Mesenteric fat pad (tissue), 1 donor: Measurements from ENCODE around the gene MRPL34. TPM values are rescaled to one million over a fixed set of nuclear protein-coding genes. Genes with fewer than 3 reads are reported as not detected.

Experiments used
- DNase-seq: peaks from one replicate; pipeline ENCODE4 v3.0.0-alpha.2; 2020; ENCODE audit warnings: low spot score
- total RNA-seq: library from RNA; stranded (reverse); fragmentation: NEBNext Ultra II Directional; extraction: Animal tissue kit (Norgen Biotek cat#: 25700); gene quantifications from one replicate; pipeline ENCODE4 v1.2.1, GENCODE V29; 2021
- donor health status: DM: yes; HTN: yes; CAD: no.

The MRPL34 gene
- total RNA-seq, 1 donor from 2014 or later = 99.2 TPM

GRCh38 chr19:17309198-17309964 is 3.7 kb downstream of the MRPL34 start, which contains the start of gene DDA1:
DDA1 (plus strand) TSS chr19:17309563; CDS start chr19:17309655, 92 bp downstream.
- DNase-seq = peak; percentile 98

DNA sequence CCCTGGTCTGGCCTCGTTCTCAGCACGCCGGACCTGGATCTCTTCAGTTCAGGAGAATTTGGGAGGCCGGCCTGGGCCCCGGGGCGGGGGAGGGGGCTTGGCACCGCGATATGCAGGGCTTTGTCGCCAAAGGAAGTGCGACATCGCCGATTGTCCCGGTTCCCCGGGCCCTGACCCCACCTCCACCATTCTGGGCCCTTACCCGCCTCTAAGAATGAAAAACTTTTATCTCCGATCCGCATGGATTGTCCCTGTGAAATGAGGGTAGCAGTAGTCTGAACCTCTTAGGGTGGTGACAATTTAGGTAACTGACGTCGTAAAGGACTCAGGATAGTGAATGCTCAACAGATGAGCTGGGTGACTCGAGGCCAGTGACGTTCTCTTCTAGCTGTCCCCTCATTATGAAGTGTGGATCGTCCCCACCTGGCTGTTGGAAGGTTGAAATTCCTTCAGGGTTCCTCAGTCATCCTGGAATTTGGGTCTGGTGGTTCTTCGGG is 4.3 kb downstream of the MRPL34 start:
- DNase-seq = no peak

DNA sequence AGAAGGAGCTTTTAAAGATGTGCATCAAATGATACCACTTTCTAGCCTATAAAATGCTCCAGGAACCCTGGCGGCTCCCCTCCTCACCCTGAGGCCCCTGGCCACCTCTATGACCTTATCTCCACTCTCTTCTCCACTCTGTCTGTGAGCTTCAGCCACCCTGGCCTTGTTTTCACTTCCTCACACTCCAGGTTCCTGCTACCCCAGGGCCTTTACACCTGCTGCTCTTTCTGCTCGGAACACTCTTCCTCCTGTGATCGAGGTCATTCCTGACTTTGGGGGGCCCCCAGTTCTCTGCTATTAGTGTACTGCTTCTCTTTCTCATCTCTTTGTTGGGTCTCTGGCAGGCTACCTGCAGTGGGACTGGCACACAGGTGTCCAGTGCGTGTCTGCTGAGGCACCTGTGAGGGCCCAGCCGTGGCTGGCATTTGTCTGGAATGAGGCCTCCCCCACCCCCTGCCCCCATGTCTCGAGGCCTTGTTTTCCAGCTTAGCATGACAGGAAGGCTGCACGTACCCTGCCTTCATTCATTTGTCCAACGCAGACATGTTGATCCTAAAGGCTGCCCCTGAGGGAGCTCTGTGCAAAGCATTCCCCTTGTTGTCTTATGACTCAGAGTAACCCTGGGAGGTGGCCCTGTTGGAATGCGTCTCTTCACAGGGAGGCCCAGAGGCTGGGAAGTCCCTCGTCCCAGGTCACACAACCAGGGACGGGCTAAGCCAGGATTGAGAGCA is 6.0 kb downstream of the MRPL34 start:
- no peak for DNase-seq

GRCh38 chr19:17312189-17313113 is 6.8 kb downstream of the MRPL34 start:
- DNase-seq = no peak

DNA sequence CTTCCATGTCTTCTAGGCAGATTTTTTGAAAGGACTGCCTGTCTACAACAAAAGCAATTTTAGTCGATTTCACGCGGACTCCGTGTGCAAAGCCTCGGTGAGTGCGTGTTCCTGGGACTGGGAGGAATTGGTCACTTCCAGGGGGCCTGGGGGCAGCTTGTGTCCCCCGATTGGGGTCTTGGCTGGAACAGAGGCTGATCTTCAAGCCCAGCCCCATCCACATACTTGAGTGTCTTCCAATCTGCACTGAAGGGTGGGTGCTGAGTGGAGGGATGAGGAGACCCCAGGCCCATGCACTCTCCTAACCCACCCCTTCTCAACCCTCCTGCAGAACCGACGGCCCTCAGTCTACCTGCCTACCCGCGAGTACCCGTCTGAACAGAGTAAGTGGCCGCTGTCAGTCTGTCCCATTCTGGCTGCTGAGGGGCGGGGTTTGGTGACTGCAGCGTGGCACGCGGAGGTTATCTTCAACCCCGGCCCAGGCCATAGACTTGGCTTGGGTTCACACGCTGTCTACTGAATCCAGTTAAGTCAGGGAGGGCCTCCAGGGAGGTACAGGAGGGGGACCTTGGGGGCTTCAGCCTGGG is 8.4 kb downstream of the MRPL34 start:
- no peak for DNase-seq

GRCh38 chr19:17318966-17319365 is 13.3 kb downstream of the MRPL34 start:
- no peak for DNase-seq

GRCh38 chr19:17319473-17320238 is 14.0 kb downstream of the MRPL34 start:
- no peak for DNase-seq

DNA sequence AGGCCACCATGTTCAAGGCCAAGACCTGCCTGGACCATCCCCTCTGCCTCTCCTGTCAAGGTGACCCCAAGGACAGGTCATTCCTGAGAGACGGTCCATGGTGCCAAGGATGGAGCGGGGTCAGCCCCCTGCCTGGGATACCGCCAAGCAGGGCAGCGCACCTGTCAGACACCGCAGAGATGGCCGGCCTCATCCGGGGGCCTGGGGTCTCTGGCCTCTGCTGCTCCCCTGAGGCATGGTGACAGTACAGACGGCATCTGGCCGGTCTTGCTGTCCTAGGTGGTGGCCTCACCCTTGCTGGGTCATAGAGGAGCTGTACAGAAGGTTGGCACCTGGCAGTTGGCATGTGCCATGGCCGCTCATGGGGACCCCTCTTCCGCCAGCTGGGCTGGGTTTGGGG is 14.8 kb downstream of the MRPL34 start:
- no peak for DNase-seq

- no peak for DNase-seq
Measured at GRCh38 chr19:17321655-17322489, 16.2 kb downstream of the MRPL34 start.

DNA sequence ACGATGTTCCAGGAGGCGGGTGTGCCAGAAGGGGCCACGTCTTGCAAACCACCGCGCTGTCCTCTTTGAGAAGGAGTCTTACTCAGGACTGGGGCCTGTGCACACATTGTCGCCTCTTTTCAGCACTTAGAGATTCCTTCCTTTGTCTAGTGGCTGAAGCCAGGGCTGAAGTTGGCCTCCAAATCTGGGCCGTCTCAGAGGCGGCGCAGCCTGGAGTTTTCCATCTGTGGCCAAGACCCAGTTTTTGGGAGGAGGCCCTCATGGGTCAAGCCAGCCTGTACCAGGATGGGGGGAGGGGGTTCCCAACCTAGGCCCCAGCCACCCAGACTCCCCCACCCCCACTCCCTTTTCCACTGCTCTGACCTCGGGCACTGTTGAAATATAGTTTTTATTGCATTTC is 17.2 kb downstream of the MRPL34 start:
- DNase-seq = no peak

DNA sequence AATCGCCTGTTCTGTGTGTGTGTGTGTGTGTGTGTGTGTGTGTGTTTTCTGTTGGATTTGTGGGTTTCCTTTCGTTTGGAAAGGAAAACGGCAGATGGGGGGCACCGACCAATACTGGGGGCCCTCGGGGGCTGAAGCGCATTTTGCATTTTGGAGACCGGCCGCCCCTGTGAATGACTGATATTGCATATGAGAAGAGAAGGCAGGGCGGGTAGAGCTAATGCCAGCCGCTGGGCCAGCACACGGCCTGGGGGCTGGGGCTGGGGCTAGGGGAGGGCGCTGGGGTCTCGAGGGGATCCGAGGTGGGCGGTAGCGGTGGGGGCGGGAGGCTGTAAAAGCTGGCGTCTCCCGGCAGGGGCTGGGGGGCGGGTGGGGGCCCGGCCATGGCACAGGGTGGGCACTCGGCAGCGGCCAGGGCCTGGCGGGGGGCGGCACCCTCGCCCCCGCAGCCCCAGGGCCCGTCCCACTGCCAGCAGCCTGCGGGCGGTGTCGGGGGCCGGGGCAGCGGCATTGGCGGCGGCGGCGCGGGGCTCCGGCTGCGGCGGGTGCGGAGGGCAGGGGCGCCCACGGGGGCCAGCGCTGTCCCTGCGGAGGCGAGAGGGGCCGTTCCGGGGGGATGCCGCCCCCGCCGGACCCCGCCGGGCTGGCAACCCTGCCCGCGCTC is 17.8 kb downstream of the MRPL34 start:
- DNase-seq = peak; percentile 83

DNA sequence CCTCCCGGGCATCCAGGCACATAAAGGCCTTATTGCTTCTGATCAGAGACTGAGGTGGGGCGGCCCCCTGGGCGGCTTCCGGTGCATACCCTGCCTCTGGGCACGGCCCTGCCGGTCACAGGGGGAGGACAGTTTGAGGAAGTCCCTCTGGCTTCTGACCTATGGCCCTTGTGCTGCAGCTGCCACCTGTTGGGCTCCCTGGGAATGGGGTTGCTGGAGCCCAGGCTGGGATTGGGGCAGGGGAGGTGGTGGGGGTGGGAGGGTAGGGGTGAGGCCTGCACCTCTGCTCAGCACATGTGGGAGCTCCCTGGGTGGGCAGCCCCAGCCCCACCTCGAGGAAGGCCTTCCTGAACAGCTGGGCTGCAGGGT is 18.3 kb downstream of the MRPL34 start:
- DNase-seq = peak; percentile 79

DNA sequence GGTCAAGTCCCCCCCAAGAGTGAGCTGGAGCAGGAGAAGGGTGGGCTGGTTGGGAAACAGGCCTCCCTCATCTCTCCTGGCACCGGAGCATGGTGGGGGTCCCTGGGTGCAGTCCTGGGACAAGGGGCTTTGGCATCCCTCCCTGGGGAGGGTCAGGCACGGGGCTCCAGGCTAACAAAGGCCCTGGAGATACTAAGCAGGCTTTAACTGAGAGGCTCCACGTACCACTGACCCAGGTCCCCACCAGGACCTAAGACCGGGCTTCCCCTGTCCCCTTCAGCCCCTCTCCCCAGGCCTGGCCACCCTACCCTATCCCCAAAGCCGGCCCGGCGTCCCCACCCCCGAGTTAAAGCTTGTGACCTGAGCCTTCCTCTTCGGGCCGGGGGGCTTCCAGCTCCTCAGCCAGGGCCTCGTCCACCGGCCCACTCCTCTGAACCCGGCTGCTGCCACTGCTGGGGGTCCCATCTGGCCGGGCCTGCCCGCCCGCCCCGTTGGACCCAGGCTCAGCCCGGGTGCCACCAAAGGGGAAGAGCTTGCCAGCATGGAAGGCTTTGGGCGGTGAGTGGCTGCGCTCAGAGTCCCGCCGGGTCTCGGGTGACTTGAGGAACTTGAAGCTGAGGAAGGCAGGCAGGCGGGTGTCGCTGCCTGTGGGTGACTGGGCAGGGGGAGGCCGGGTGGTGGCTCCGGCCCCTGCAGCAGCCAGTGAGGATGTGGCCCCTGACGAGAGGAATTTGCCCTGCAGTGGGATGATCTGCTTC is 18.9 kb downstream of the MRPL34 start:
- peak; percentile 87 for DNase-seq

DNA sequence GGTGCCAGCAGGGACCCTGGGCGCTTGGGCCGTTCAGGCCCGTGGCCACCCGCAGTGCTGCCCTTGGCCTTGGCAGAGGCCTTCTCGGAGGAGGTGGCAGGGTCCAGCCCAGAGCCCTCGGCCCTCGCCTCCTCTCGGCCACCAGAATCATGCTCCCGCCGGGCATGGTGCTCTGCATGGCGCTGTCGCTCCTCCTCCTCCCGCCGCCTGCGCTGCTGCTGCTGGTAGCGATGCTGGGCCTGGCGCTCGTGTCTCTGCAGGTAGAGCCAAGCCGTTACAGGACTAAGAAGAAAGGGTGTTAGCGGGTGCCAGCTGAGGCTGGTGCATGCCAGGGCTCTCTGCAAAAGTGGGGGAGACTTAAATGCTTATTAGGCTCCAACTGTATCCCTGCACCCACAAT is 19.5 kb downstream of the MRPL34 start:
- DNase-seq = no peak

- DNase-seq = no peak
Measured at GRCh38 chr19:17325881-17326594, 20.4 kb downstream of the MRPL34 start.

GRCh38 chr19:17326595-17326966 is 20.9 kb downstream of the MRPL34 start:
- DNase-seq = no peak

DNA sequence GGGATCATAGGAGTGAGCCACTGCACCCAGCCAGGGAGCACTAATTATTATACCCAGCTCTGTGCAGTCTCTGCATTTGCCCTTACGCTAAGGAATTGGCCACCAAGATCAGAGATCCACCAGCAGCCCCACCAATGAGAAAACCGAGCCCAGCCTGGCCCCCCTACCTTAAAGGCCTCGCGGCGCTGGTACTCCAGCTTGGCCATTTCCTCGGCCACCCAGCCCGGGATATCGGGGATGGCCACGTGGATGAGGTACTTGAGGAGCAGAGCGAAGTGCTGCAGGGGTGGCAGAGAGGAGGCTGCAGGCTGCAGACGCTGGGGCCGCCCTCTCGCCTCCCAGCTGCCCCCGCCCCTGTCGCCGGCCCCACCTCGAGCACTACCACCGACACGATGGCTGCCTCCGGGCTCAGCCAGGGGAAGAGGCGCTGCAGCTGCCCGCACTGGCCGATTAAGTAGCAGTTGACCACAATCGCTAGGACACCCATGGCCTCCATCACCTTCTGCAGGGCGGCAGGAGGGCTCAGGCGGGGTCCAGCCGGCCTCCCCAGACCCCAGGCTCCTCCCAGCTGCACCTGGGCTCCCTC is 21.5 kb downstream of the MRPL34 start:
- DNase-seq = peak; percentile 87
